Kidney capillary endothelial cell (primary cell): Measurements from ENCODE around the gene INTS4.
"Not testable (repeated sequence)": the region's sequence is repeated elsewhere in the genome, so short reads cannot be mapped to it uniquely, and the experiment has no call there.

Source experiments
- DNase-seq: peaks from one replicate; pipeline ENCODE4 v3.0.0-alpha.2; 2018; ENCODE audit warnings: low spot score

INTS4 gene

GRCh38 chr11:77994434-77995362, at the start of gene INTS4:
INTS4 (minus strand) TSS chr11:77994668; CDS start chr11:77994643, 25 bp downstream.
- DNase-seq = peak; percentile 100

GRCh38 chr11:78041843-78042440, 47.5 kb upstream of the INTS4 start:
- DNase-seq = no peak

GRCh38 chr11:78041380-78041719, 46.9 kb upstream of the INTS4 start:
- not testable (repeated sequence) for DNase-seq

GRCh38 chr11:78040691-78041379, 46.4 kb upstream of the INTS4 start:
- DNase-seq = no peak

- DNase-seq = peak; percentile 78
Observed at GRCh38 chr11:78039919-78040671, 45.6 kb upstream of the INTS4 start.

GRCh38 chr11:78039391-78039918, 45.0 kb upstream of the INTS4 start:
- no peak for DNase-seq

GRCh38 chr11:78038697-78039313, 44.3 kb upstream of the INTS4 start:
- DNase-seq = no peak

- no peak for DNase-seq
Observed at GRCh38 chr11:78037825-78038620, 43.6 kb upstream of the INTS4 start.

GRCh38 chr11:78037056-78037455, 42.6 kb upstream of the INTS4 start:
- no peak for DNase-seq

- DNase-seq = no peak
Observed at GRCh38 chr11:78036313-78036712, 41.8 kb upstream of the INTS4 start.

GRCh38 chr11:78034623-78035022, 40.2 kb upstream of the INTS4 start:
- DNase-seq = no peak

- no peak for DNase-seq
Observed at GRCh38 chr11:78033040-78033439, 38.6 kb upstream of the INTS4 start.

GRCh38 chr11:78032090-78032489, 37.6 kb upstream of the INTS4 start:
- DNase-seq = no peak

GRCh38 chr11:78031629-78032028, 37.2 kb upstream of the INTS4 start:
- DNase-seq = no peak

- peak; percentile 7 for DNase-seq
Observed at GRCh38 chr11:78030429-78031325, 36.2 kb upstream of the INTS4 start.

- DNase-seq = peak; percentile 46
Observed at GRCh38 chr11:78028423-78028822, 34.0 kb upstream of the INTS4 start.

- DNase-seq = no peak
Observed at GRCh38 chr11:78027759-78028158, 33.3 kb upstream of the INTS4 start.

- DNase-seq = no peak
Observed at GRCh38 chr11:78025378-78025777, 30.9 kb upstream of the INTS4 start.

GRCh38 chr11:78023426-78023825, 29.0 kb upstream of the INTS4 start:
- no peak for DNase-seq
